SK-N-SH (cell line): ENCODE measurements around the gene DBH. TPM values are rescaled to one million over a fixed set of nuclear protein-coding genes. Genes with fewer than 3 reads are reported as not detected.

Experiments
- CTCF ChIA-PET: fragments of 300-600, 350-600 bp; formaldehyde crosslinking; extraction: SDS; loops from one replicate; lab custom pipeline; 2021; lab: Yijun Ruan, JAX
- POLR2A ChIA-PET: fragments of 350-600 bp; sonication (Branson Sonifier 250); formaldehyde crosslinking; extraction: SDS; loops from one replicate; lab custom pipeline; 2020; ENCODE audit warnings: antibody characterized with exemption, inconsistent platforms; lab: Yijun Ruan, JAX
- DNase-seq: peaks from one replicate; pipeline ENCODE4 v3.0.0; 2012
- H2AFZ ChIP-seq: fragments of 200-600 bp; sonication (generic); 2 replicates; pipeline ENCODE4 v1.8.1; 2016; ENCODE audit warnings: antibody characterized with exemption, mild to moderate bottlenecking, low read depth
- H3F3A ChIP-seq: fragments of 200-600 bp; sonication (generic); replicated peaks from 2 replicates; pipeline ENCODE3; 2016; ENCODE audit warnings: antibody characterized with exemption, mild to moderate bottlenecking; ENCODE audit not compliant: insufficient read depth
- H3K27ac ChIP-seq, 2 experiments: fragments of 200-500 bp in 1 of 2; fragments of 200-600 bp in 1 of 2; sonication (Bioruptor generic) in 1 of 2; sonication (generic), shearing (Covaris generic) in 1 of 2; 2 replicates each; pipeline versions ENCODE4 v1.5.1 to v1.6.1; 2014 to 2016; ENCODE audit warnings: low read depth in 2 of 2, inconsistent platforms in 1 of 2, low read length in 1 of 2, mild to moderate bottlenecking in 1 of 2, mixed read lengths in 1 of 2
- H3K27me3 ChIP-seq: fragments of 200-600 bp; sonication (generic), shearing (Covaris generic); 2 replicates; pipeline ENCODE4 v1.6.1; 2016; ENCODE audit warnings: mixed run types; ENCODE audit not compliant: insufficient read depth
- H3K36me3 ChIP-seq, 2 experiments: fragments of 200-500 bp in 1 of 2; fragments of 200-600 bp in 1 of 2; sonication (Bioruptor generic) in 1 of 2; sonication (generic) in 1 of 2; replicated peaks in 1 of 2; 2 replicates each; pipeline versions ENCODE3 to v1.5.1; 2014 to 2016; ENCODE audit warnings: low read length in 1 of 2, mild to moderate bottlenecking in 1 of 2; ENCODE audit not compliant: insufficient read depth in 2 of 2, control insufficient read depth in 1 of 2
- H3K4me1 ChIP-seq, 2 experiments: fragments of 200-500 bp in 1 of 2; fragments of 200-600 bp in 1 of 2; sonication (Bioruptor generic) in 1 of 2; sonication (generic), shearing (Covaris generic) in 1 of 2; 2 replicates each; pipeline versions ENCODE4 v1.5.1 to v1.6.1; 2014 to 2016; ENCODE audit warnings: low read depth in 1 of 2, low read length in 1 of 2, mixed run types in 1 of 2; ENCODE audit not compliant: insufficient read depth in 2 of 2, control insufficient read depth in 1 of 2
- H3K4me2 ChIP-seq: fragments of 200-600 bp; sonication (generic), shearing (Covaris generic); 2 replicates; pipeline ENCODE4 v1.6.1; 2017; ENCODE audit warnings: mixed run types
- H3K4me3 ChIP-seq, 2 experiments: fragments of 200-500 bp in 1 of 2; fragments of 200-600 bp in 1 of 2; sonication (Bioruptor generic) in 1 of 2; sonication (generic), shearing (Covaris generic) in 1 of 2; 2 replicates each; pipeline versions ENCODE4 v1.5.1 to v1.8.1; 2014 to 2016; ENCODE audit warnings: low read depth in 2 of 2, inconsistent platforms in 1 of 2, low read length in 1 of 2, mild to moderate bottlenecking in 1 of 2, mixed read lengths in 1 of 2, moderate library complexity in 1 of 2
- H3K79me2 ChIP-seq: fragments of 200-600 bp; sonication (generic); 2 replicates; pipeline ENCODE4 v1.8.1; 2017; ENCODE audit warnings: mild to moderate bottlenecking; ENCODE audit not compliant: insufficient read depth
- H3K9ac ChIP-seq: fragments of 200-600 bp; sonication (generic); 2 replicates; pipeline ENCODE4 v1.6.1; 2017; ENCODE audit warnings: mixed run types
- H3K9me2 ChIP-seq: fragments of 200-600 bp; sonication (generic); 2 replicates; pipeline ENCODE4 v1.6.1; 2017; ENCODE audit warnings: mixed run types
- H3K9me3 ChIP-seq: fragments of 200-600 bp; sonication (generic); 2 replicates; pipeline ENCODE4 v1.6.1; 2017; ENCODE audit warnings: mixed run types, mild to moderate bottlenecking, moderate library complexity
- H4K20me1 ChIP-seq: fragments of 200-600 bp; sonication (generic); 2 replicates; pipeline ENCODE4 v1.6.1; 2017; ENCODE audit warnings: mild to moderate bottlenecking, mixed run types; ENCODE audit not compliant: insufficient read depth
- EP300 ChIP-seq, 2 experiments: IDR thresholded peaks; 2 replicates each; pipeline versions ENCODE4 v1.4.0 to v1.6.1; 2012; ENCODE audit warnings: borderline replicate concordance in 1 of 2, low read depth in 1 of 2, low read length in 1 of 2
- FOXM1 ChIP-seq: IDR thresholded peaks from 2 replicates; pipeline ENCODE4 v1.4.0; 2012; ENCODE audit warnings: low read depth, mild to moderate bottlenecking
- RAD21 ChIP-seq: IDR thresholded peaks from 2 replicates; pipeline ENCODE4 v1.6.1; 2012; ENCODE audit warnings: mild to moderate bottlenecking, low read length
- TCF12 ChIP-seq: IDR thresholded peaks from 2 replicates; pipeline ENCODE4 v1.4.0; 2012
- WGBS: methylation state at CpG from one replicate; pipeline ENCODE4 v1.1.6; 2017; ENCODE audit warnings: low lambda C conversion rate; 5-methylcytosine and 5-hydroxymethylcytosine counted together
- polyA plus RNA-seq, 3 experiments: library from polyadenylated mRNA; depleted of rRNA; stranded (reverse); fragments of >200 nt; gene quantifications; 2 replicates each; pipeline ENCODE4 v1.2.3, GENCODE V29; 2012
- TF ChIP-seq, protein P1 (sequence below): IDR thresholded peaks from 2 replicates; pipeline ENCODE4 v1.4.0; 2012; ENCODE audit warnings: low read depth, borderline replicate concordance
- TF ChIP-seq, protein P2 (sequence below): IDR thresholded peaks from 2 replicates; pipeline ENCODE4; 2012
- TF ChIP-seq, protein P3 (sequence below): fragments of 200-600 bp; sonication (generic); IDR thresholded peaks from 2 replicates; pipeline ENCODE4 v1.6.1; 2017; ENCODE audit warnings: antibody characterized with exemption, mild to moderate bottlenecking, moderate library complexity

The DBH gene
- polyA plus RNA-seq, 1 of the 3 experiments (the other 2 are of a cell fraction), result 0.92 TPM

DNA sequence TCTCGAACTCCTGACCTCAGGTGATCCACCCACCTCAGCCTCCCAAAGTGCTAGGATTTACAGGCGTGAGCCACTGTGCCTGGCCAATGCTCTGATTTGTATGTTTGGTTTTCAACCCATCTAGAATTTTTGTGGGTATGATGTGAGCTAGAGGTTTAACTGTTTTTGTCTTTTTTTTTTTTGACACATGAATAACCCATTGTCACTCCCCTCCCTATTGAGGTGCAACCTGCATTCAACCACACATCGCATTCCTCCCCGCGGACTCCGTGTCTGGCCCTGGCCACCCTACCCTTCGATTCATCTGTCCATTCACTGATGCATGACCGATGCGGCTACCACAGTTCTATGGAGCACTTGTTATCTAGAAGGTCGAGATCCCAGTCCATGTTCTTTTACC lies 17.4 kb upstream of the DBH start:
- ChIA-PET POLR2A (interaction anchor here (1.1 kb wide), 1 partner anchor 10 kb away, joined by 3 read pairs; no protein-coding TSS in a partner anchor), CTCF (interaction anchor here (1.3 kb wide), 1 partner anchor 14 kb away, joined by 4 read pairs; no protein-coding TSS in a partner anchor)
- H3K27me3 ChIP-seq, result peaks cover 21% of the 10 kb centered on the region; the same call in 1 of the 2 replicates
- H3K9me3 ChIP-seq, result no peaks in the 10 kb centered on the region
- no peaks in the 10 kb centered on the region for H3K79me2 ChIP-seq
- no peaks in the 10 kb centered on the region for H3K9me2 ChIP-seq
- H3K27ac ChIP-seq, result no peak overlapping the region
- WGBS, result 61% methylated on average over 10 of the region's 10 CpGs
- H3K4me2 ChIP-seq, result no peak overlapping the region
- H3K9ac ChIP-seq, result no peak overlapping the region
- peaks cover 0 to 39% of the 10 kb centered on the region in 2 experiments; a peak in 1 of 4 replicates for H3K4me1 ChIP-seq
- H3K36me3 ChIP-seq, result no peaks in the 10 kb centered on the region
- no peak for DNase-seq
- H2AFZ ChIP-seq, result no peak overlapping the region
- H4K20me1 ChIP-seq, result no peaks in the 10 kb centered on the region
- H3F3A ChIP-seq, result no peaks in the 10 kb centered on the region
- H3K4me3 ChIP-seq, result no peak overlapping the region
- no peak for TF ChIP-seq TCF12
- no peak for TF ChIP-seq FOXM1

DNA sequence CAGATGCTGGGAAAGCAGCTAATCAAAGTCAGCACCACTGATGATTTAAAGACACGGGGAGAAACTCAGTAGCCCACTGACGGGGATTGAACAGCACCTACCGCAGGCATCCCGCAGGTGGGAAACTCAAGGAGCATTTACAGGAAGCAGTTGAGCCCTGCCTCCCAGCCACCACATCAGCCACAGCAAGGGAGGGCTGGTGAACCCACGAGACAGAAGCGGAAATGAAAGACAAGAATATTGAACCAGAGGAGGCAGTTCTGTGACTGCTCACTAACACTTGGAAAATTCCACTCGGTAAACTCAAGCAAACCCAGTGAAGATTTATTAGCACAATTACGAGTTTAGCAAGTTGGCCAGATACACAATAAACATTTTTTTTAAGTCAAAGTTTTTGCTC lies 16.4 kb upstream of the DBH start:
- no peaks in the 10 kb centered on the region for H3K36me3 ChIP-seq
- TF ChIP-seq, protein P1, sequence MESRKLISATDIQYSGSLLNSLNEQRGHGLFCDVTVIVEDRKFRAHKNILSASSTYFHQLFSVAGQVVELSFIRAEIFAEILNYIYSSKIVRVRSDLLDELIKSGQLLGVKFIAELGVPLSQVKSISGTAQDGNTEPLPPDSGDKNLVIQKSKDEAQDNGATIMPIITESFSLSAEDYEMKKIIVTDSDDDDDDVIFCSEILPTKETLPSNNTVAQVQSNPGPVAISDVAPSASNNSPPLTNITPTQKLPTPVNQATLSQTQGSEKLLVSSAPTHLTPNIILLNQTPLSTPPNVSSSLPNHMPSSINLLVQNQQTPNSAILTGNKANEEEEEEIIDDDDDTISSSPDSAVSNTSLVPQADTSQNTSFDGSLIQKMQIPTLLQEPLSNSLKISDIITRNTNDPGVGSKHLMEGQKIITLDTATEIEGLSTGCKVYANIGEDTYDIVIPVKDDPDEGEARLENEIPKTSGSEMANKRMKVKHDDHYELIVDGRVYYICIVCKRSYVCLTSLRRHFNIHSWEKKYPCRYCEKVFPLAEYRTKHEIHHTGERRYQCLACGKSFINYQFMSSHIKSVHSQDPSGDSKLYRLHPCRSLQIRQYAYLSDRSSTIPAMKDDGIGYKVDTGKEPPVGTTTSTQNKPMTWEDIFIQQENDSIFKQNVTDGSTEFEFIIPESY, result no peak
- peaks cover 0 to 30% of the 10 kb centered on the region in 2 experiments; a peak in 1 of 4 replicates for H3K4me1 ChIP-seq
- no peaks in the 10 kb centered on the region for H3K9me3 ChIP-seq
- H3K4me2 ChIP-seq, result no peak overlapping the region
- POLR2A ChIA-PET, result interaction anchor here (1.1 kb wide), 1 partner anchor 11 kb away, joined by 3 read pairs; no protein-coding TSS in a partner anchor
- no peaks in the 10 kb centered on the region for H3K79me2 ChIP-seq
- H3F3A ChIP-seq, result no peaks in the 10 kb centered on the region
- H3K4me3 ChIP-seq, result no peak overlapping the region
- WGBS, result 55% methylated on average over 8 of the region's 8 CpGs
- CTCF ChIA-PET, result interaction anchor here (1.3 kb wide), 1 partner anchor 13 kb away, joined by 4 read pairs; no protein-coding TSS in a partner anchor
- no peak overlapping the region for H3K9ac ChIP-seq
- H4K20me1 ChIP-seq, result no peaks in the 10 kb centered on the region
- H3K27ac ChIP-seq, result peak overlapping the region in 1 of 2 experiments; percentile 28; a peak in 1 of 4 replicates
- H3K9me2 ChIP-seq, result no peaks in the 10 kb centered on the region
- H2AFZ ChIP-seq, result no peak overlapping the region
- no peak for DNase-seq
- peaks cover 21% of the 10 kb centered on the region; the same call in 1 of the 2 replicates for H3K27me3 ChIP-seq

DNA sequence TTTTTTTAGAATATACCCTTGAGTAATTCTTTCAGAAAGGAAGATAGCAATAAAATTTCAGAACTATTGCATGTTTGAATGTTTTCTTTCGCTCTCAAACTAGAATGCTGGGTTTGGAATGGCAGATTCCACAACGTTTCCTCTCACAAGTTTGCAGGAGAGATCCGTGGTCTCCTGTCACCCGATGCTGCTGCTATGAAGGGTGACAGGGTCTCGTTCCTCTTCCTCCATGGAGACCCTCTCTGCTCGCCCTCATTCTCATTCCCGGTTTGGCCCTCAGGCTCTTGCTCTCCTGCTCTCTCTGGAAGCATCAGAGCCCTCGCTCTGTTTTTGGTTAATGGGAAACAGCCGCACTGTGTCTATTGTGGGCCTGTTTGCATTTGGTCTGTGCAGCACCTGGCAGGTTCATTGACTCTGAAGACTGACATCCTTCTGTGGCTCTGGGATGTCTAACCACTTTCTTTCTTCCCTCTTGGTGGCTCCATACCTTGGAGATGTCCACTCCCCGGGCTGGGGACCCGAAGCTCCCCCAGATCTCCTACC lies 14.4 kb upstream of the DBH start:
- POLR2A ChIA-PET, result interaction anchor here (1.2 kb wide), 1 partner anchor 14 kb away, joined by 3 read pairs; the partner anchor contains the start of gene DBH

More for the DNA sequence above, 14.4 kb upstream of the DBH start:
- CTCF ChIA-PET, result interaction anchor here (0.9 to 1.0 kb wide), 2 partner anchors 26 to 120 kb away, joined by 3 read pairs; no protein-coding TSS in a partner anchor
- TF ChIP-seq, protein P2, sequence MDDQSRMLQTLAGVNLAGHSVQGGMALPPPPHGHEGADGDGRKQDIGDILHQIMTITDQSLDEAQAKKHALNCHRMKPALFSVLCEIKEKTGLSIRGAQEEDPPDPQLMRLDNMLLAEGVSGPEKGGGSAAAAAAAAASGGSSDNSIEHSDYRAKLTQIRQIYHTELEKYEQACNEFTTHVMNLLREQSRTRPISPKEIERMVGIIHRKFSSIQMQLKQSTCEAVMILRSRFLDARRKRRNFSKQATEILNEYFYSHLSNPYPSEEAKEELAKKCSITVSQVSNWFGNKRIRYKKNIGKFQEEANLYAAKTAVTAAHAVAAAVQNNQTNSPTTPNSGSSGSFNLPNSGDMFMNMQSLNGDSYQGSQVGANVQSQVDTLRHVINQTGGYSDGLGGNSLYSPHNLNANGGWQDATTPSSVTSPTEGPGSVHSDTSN, result no peak
- TF ChIP-seq EP300 (IDR thresholded peaks at IDR 0.05; ENCODE audit: borderline replicate concordance in 1 of 2, low read depth in 1 of 2, low read length in 1 of 2) (peak in 1 of 2 experiments; percentile 60; a peak in 1 of 4 replicates), RAD21 (peak; percentile 17; the same call in 1 of the 2 replicates)
- TF ChIP-seq, protein P3, sequence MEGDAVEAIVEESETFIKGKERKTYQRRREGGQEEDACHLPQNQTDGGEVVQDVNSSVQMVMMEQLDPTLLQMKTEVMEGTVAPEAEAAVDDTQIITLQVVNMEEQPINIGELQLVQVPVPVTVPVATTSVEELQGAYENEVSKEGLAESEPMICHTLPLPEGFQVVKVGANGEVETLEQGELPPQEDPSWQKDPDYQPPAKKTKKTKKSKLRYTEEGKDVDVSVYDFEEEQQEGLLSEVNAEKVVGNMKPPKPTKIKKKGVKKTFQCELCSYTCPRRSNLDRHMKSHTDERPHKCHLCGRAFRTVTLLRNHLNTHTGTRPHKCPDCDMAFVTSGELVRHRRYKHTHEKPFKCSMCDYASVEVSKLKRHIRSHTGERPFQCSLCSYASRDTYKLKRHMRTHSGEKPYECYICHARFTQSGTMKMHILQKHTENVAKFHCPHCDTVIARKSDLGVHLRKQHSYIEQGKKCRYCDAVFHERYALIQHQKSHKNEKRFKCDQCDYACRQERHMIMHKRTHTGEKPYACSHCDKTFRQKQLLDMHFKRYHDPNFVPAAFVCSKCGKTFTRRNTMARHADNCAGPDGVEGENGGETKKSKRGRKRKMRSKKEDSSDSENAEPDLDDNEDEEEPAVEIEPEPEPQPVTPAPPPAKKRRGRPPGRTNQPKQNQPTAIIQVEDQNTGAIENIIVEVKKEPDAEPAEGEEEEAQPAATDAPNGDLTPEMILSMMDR, result no peak
- TF ChIP-seq, all 33 proteins: peak for 2
- no peaks in the 10 kb centered on the region for H3F3A ChIP-seq
- H3K4me1 ChIP-seq, result peaks cover 0 to 19% of the 10 kb centered on the region in 2 experiments; a peak in 1 of 4 replicates
- DNase-seq, result peak; percentile 51
- H3K9ac ChIP-seq, result no peak overlapping the region
- H4K20me1 ChIP-seq, result no peaks in the 10 kb centered on the region
- H3K36me3 ChIP-seq, result no peaks in the 10 kb centered on the region
- H3K27me3 ChIP-seq, result peaks cover 21% of the 10 kb centered on the region; the same call in 1 of the 2 replicates
- H3K4me2 ChIP-seq, result no peak overlapping the region
- H2AFZ ChIP-seq, result no peak overlapping the region
- H3K79me2 ChIP-seq, result no peaks in the 10 kb centered on the region
- H3K9me2 ChIP-seq, result no peaks in the 10 kb centered on the region
- no peak overlapping the region for H3K4me3 ChIP-seq
- H3K9me3 ChIP-seq, result no peaks in the 10 kb centered on the region
- WGBS, result 34% methylated on average over 10 of the region's 11 CpGs
- peak overlapping the region in 1 of 2 experiments; percentile 87; a peak in 2 of 4 replicates for H3K27ac ChIP-seq
